Body of pancreas (tissue), 4 donors: Measurements from ENCODE around the gene PTPRM.

ENCODE experiments used
- CTCF ChIP-seq, 7 experiments: fragments of 450-650 bp in 4 of 7; fragments of 200-600 bp in 3 of 7; sonication (generic) in 3 of 7; IDR thresholded peaks; one replicate each; pipeline ENCODE4 v1.5.1; 2016 to 2019; ENCODE audit warnings: antibody characterized with exemption in 7 of 7
- POLR2A ChIP-seq, 3 donors: fragments of 450-650 bp; IDR thresholded peaks; one replicate each; pipeline ENCODE4 v1.6.1; 2016; ENCODE audit warnings: antibody characterized with exemption in 3 of 3, mild to moderate bottlenecking in 2 of 3

- TF ChIP-seq CTCF (IDR thresholded peaks at IDR 0.05) (no peak), POLR2A (IDR thresholded peaks at IDR 0.05) (no peak)
Measured at GRCh38 chr18:7822435-7823331, 255.6 kb downstream of the PTPRM start.
